GM19455 (cell line): ENCODE results near the gene AHNAK.
"Not testable (repeated sequence)": the region's sequence is repeated elsewhere in the genome, so short reads cannot be mapped to it uniquely, and the experiment has no call there.

ENCODE experiments used
- ATAC-seq: cut with Tn5 transposase; IDR thresholded peaks from one replicate; pipeline ENCODE4 v1.9.1; 2021; ENCODE audit not compliant: unreplicated experiment

The AHNAK gene

GRCh38 chr11:62466444-62466843 lies 80.2 kb downstream of the AHNAK start:
- ATAC-seq = no peak

- no peak for ATAC-seq
Observed at GRCh38 chr11:62464655-62465054, 82.0 kb downstream of the AHNAK start.

- no peak for ATAC-seq
Observed at GRCh38 chr11:62463121-62463542, 83.5 kb downstream of the AHNAK start.

- no peak for ATAC-seq
Observed at GRCh38 chr11:62462508-62462892, 84.1 kb downstream of the AHNAK start.

GRCh38 chr11:62461740-62462507 lies 84.7 kb downstream of the AHNAK start:
- no peak for ATAC-seq

- no peak for ATAC-seq
Observed at GRCh38 chr11:62459080-62459479, 87.5 kb downstream of the AHNAK start.

- no peak for ATAC-seq
Observed at GRCh38 chr11:62458212-62459002, 88.2 kb downstream of the AHNAK start.

GRCh38 chr11:62457478-62457877 lies 89.1 kb downstream of the AHNAK start:
- no peak for ATAC-seq

GRCh38 chr11:62456630-62457029 lies 90.0 kb downstream of the AHNAK start:
- ATAC-seq = no peak

- ATAC-seq = no peak
Observed at GRCh38 chr11:62452839-62453468, 93.7 kb downstream of the AHNAK start.

GRCh38 chr11:62452261-62452660 lies 94.3 kb downstream of the AHNAK start:
- no peak for ATAC-seq

GRCh38 chr11:62451241-62451621 lies 95.4 kb downstream of the AHNAK start:
- ATAC-seq = no peak

- ATAC-seq = no peak
Observed at GRCh38 chr11:62450543-62451240, 95.9 kb downstream of the AHNAK start.

GRCh38 chr11:62449912-62450311 lies 96.7 kb downstream of the AHNAK start:
- not testable (repeated sequence) for ATAC-seq

- ATAC-seq = no peak
Observed at GRCh38 chr11:62449451-62449851, 97.2 kb downstream of the AHNAK start.

- no peak for ATAC-seq
Observed at GRCh38 chr11:62446091-62446490, 100.5 kb downstream of the AHNAK start.

- ATAC-seq = no peak
Observed at GRCh38 chr11:62445314-62445740, 101.3 kb downstream of the AHNAK start.

- no peak for ATAC-seq
Observed at GRCh38 chr11:62444835-62445234, 101.8 kb downstream of the AHNAK start.

- ATAC-seq = no peak
Observed at GRCh38 chr11:62444236-62444833, 102.3 kb downstream of the AHNAK start.

GRCh38 chr11:62443390-62444235 lies 103.0 kb downstream of the AHNAK start:
- no peak for ATAC-seq
